CD4-positive, alpha-beta T cell treated with Interleukin-4 for 1 hour (primary cell): ENCODE measurements around the gene MRPS16.

ENCODE experiments used
- DNase-seq, 2 donors: peaks; one replicate each; pipeline ENCODE4 v3.0.0-alpha.2; 2020 to 2022

The MRPS16 gene

GRCh38 chr10:73238990-73239566 is 13.4 kb downstream of the MRPS16 start:
- DNase-seq = no peak

- no peak for DNase-seq
Observed at GRCh38 chr10:73234695-73235094, 17.7 kb downstream of the MRPS16 start.

GRCh38 chr10:73233883-73234282 is 18.6 kb downstream of the MRPS16 start:
- no peak for DNase-seq

GRCh38 chr10:73232887-73233286 is 19.6 kb downstream of the MRPS16 start:
- no peak for DNase-seq

GRCh38 chr10:73229567-73229966 is 22.9 kb downstream of the MRPS16 start:
- DNase-seq = no peak

- DNase-seq = no peak
Observed at GRCh38 chr10:73228247-73228646, 24.2 kb downstream of the MRPS16 start.

- no peak for DNase-seq
Observed at GRCh38 chr10:73226663-73227062, 25.8 kb downstream of the MRPS16 start.

GRCh38 chr10:73225518-73225917 is 26.9 kb downstream of the MRPS16 start:
- no peak for DNase-seq

- no peak for DNase-seq
Observed at GRCh38 chr10:73220989-73221388, 31.5 kb downstream of the MRPS16 start.

GRCh38 chr10:73219384-73219783 is 33.1 kb downstream of the MRPS16 start:
- DNase-seq = no peak

GRCh38 chr10:73218431-73219191 is 33.8 kb downstream of the MRPS16 start:
- no peak for DNase-seq

GRCh38 chr10:73217628-73218027 is 34.8 kb downstream of the MRPS16 start:
- DNase-seq = no peak

GRCh38 chr10:73215749-73216148 is 36.7 kb downstream of the MRPS16 start:
- no peak for DNase-seq

GRCh38 chr10:73211106-73211811 is 41.2 kb downstream of the MRPS16 start:
- no peak for DNase-seq

- no peak for DNase-seq
Observed at GRCh38 chr10:73210395-73211105, 41.9 kb downstream of the MRPS16 start.

GRCh38 chr10:73209705-73210104 is 42.7 kb downstream of the MRPS16 start:
- no peak for DNase-seq

GRCh38 chr10:73207883-73208282 is 44.6 kb downstream of the MRPS16 start:
- no peak for DNase-seq

- DNase-seq = no peak
Observed at GRCh38 chr10:73206385-73206784, 46.1 kb downstream of the MRPS16 start.

GRCh38 chr10:73205890-73206289 is 46.6 kb downstream of the MRPS16 start:
- DNase-seq = no peak

- DNase-seq = no peak
Observed at GRCh38 chr10:73205081-73205480, 47.4 kb downstream of the MRPS16 start.
